ENCODE measurements around the gene CORO1C. TPM values are rescaled to one million over a fixed set of nuclear protein-coding genes. Genes with fewer than 3 reads are reported as not detected.
A peak's percentile ranks its signal among the peaks of the same experiment; 100 is the strongest.
"Not testable (repeated sequence)": the region's sequence is repeated elsewhere in the genome, so short reads cannot be mapped to it uniquely, and the experiment has no call there.

Gene CORO1C
- total RNA-seq, 1 donor from 2014 or later, result 59.6 TPM

DNA sequence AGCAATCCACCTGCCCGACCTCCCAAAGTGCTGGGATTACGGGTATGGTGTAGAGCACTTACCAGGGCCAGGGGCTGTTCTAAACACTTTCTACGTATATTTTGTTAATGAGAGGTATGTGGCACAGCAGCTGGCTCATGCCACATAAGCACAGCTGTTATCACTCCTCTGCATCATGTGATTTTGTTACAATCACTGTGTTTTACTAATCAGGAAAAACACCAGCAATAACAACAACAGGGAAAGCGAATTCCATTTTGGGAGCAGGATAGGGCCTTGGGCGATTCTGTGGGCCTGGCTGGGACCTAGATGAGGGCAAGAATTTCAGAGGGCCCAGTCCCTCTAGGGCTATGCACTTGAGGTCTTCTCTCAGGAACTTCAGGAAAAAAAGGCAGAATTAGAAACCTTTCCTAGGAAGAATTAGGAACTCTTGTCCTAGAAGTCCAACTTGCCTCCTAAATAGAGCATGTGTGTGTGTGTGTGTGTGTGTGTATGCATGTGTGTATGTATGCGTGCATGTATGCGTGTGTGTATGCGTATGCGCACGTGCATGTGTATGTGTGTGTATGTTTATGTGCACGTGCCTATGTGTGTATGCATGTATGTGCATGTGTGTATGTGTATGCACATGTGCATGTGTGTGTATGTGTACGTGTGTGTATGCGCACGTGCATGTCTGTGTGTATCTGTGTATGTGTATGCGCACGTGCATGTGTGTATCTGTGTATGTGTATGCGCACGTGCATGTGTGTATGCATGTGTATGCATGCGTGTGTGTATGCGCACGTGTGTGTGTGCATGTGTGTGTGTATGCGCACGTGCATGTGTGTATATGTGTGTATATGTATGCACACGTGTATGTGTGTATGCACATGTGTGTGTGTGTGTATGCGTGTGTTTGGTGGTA lies 41.8 kb upstream of the CORO1C start:
- H3K27ac ChIP-seq (replicated peaks), result peak overlapping the region; percentile 81
- peaks cover 57% of the 10 kb centered on the region for H3K4me1 ChIP-seq
- no peaks in the 10 kb centered on the region for H3K9me3 ChIP-seq (replicated peaks)
- intact Hi-C loops (cut with micrococcal nuclease), result no loop called here
- TF ChIP-seq, protein P1, sequence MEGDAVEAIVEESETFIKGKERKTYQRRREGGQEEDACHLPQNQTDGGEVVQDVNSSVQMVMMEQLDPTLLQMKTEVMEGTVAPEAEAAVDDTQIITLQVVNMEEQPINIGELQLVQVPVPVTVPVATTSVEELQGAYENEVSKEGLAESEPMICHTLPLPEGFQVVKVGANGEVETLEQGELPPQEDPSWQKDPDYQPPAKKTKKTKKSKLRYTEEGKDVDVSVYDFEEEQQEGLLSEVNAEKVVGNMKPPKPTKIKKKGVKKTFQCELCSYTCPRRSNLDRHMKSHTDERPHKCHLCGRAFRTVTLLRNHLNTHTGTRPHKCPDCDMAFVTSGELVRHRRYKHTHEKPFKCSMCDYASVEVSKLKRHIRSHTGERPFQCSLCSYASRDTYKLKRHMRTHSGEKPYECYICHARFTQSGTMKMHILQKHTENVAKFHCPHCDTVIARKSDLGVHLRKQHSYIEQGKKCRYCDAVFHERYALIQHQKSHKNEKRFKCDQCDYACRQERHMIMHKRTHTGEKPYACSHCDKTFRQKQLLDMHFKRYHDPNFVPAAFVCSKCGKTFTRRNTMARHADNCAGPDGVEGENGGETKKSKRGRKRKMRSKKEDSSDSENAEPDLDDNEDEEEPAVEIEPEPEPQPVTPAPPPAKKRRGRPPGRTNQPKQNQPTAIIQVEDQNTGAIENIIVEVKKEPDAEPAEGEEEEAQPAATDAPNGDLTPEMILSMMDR (IDR thresholded peaks at IDR 0.05; ENCODE audit: borderline replicate concordance), result no peak
- H3K27me3 ChIP-seq (ENCODE audit: low read depth), result no peaks in the 10 kb centered on the region
- H3K36me3 ChIP-seq, result no peaks in the 10 kb centered on the region
- no peak for DNase-seq
- no peak overlapping the region for H3K4me3 ChIP-seq

DNA sequence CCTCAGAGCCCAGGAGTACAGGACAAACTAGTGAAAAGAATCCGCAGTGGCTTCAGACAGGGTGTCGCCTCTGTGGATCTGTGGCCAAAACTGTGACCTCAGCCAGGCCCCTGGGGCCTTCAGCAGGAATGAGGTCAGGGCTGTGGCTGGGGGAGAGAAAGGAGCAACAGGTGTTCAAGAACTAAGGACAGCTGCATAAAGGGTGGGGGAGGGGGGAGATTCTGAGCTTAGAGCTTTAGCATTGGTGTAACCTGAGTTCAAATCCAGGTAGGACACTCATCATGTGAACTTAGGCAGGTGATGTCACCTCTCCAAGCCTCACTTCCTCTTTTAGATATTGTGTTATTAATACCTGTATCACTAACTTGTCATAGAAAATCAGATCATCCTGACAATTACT lies 40.9 kb upstream of the CORO1C start:
- intact Hi-C loops (cut with micrococcal nuclease), result no loop called here
- Histone ChIP-seq H3K27ac (replicated peaks) (peak overlapping the region; percentile 81), H3K36me3 (no peaks in the 10 kb centered on the region), H3K27me3 (ENCODE audit: low read depth) (no peaks in the 10 kb centered on the region), H3K9me3 (replicated peaks) (no peaks in the 10 kb centered on the region), H3K4me3 (no peak overlapping the region), H3K4me1 (peaks cover 57% of the 10 kb centered on the region)
- peak; percentile 44 for DNase-seq
- TF ChIP-seq, protein P1 (IDR thresholded peaks at IDR 0.05; ENCODE audit: borderline replicate concordance), result no peak

DNA sequence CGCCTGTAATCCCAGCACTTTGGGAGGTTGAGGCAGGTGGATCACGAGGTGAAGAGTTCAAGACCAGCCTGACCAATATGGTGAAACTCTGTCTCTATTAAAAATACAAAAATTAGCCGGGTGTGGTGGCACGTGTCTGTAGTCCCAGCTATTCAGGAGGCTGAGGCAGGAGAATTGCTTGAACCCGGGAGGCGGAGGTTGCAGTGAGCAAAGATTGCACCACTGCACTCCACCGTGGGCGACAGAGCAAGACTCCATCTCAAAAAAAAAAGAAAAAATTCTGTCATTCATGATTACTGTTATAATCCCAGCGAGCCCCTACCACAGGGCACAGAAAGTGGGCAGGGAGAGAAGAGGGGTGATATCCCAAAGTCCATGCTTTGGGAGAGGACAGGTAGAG lies 40.5 kb upstream of the CORO1C start:
- intact Hi-C loops (cut with micrococcal nuclease); H3K9me3 ChIP-seq (replicated peaks); H3K27me3 ChIP-seq (ENCODE audit: low read depth); H3K4me3 ChIP-seq; DNase-seq; H3K36me3 ChIP-seq: not testable (repeated sequence)
- Histone ChIP-seq H3K27ac (replicated peaks) (peak overlapping the region; percentile 81), H3K4me1 (peaks cover 57% of the 10 kb centered on the region)

DNA sequence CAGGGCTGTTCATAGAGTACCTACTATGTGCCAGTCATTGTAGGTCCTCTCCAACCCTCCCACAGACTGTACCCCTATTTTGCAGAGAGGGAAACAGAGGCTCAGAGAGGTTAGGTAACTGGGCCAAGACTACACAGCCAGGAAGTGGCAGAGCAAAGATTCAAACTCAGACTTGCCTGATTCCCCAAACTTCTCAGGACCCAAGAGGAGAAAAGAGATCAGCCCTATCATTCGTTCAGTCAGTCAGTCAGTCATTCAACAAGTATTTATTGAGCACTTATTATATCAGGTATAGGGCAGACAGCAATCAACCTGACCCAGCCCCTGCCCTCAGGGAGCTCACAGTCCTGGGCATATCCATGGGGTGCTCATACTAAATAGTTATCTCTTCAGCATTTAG lies 39.6 kb upstream of the CORO1C start:
- H3K4me1 ChIP-seq, result peaks cover 57% of the 10 kb centered on the region

DNA sequence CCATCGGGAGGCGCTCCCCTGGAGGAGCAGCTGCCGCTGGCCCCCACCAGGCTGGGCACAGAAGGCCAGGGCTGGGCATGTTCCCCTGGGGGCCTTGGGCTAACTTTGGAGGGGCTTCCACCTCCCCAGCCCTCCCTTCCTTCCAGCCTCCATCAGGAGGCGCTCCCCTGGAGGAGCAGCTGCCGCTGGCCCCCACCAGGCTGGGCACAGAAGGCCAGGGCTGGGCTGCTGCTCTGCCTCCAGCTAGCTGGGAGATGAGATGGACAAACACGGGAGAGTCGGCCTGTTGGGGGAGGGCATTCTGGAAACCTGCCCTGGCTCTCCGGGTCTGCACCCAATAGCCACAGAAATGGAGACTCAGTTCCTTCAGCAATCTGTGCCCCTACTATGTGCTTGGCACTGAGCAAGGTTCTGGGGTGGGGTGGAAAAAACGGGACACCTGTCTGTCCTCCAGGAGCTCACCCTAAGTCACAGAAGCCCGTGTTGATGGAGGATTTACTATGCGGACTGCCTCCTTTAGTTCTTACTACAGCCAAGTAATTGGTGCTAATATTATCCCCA lies 39.0 kb upstream of the CORO1C start:
- TF ChIP-seq, protein P1 (IDR thresholded peaks at IDR 0.05; ENCODE audit: borderline replicate concordance), result no peak
- H3K27ac ChIP-seq (replicated peaks), result peak overlapping the region; percentile 29
- H3K36me3 ChIP-seq, result no peaks in the 10 kb centered on the region
- intact Hi-C loops (cut with micrococcal nuclease), result no loop called here
- no peaks in the 10 kb centered on the region for H3K27me3 ChIP-seq (ENCODE audit: low read depth)
- no peak for DNase-seq
- H3K4me3 ChIP-seq, result no peak overlapping the region
- H3K4me1 ChIP-seq, result peaks cover 57% of the 10 kb centered on the region
- no peaks in the 10 kb centered on the region for H3K9me3 ChIP-seq (replicated peaks)

More for the DNA sequence above, 39.6 kb upstream of the CORO1C start:
- Histone ChIP-seq H3K4me3 (no peak overlapping the region), H3K27ac (replicated peaks) (peak overlapping the region; percentile 29), H3K9me3 (replicated peaks) (no peaks in the 10 kb centered on the region), H3K36me3 (no peaks in the 10 kb centered on the region), H3K27me3 (ENCODE audit: low read depth) (no peaks in the 10 kb centered on the region)
- TF ChIP-seq, protein P1 (IDR thresholded peaks at IDR 0.05; ENCODE audit: borderline replicate concordance), result no peak
- no peak for DNase-seq
- intact Hi-C loops (cut with micrococcal nuclease), result no loop called here
